Immature natural killer cell (primary cell): ENCODE measurements around the gene SPARC. TPM values are rescaled to one million over a fixed set of nuclear protein-coding genes. Genes with fewer than 3 reads are reported as not detected.
"Not testable (repeated sequence)": the region's sequence is repeated elsewhere in the genome, so short reads cannot be mapped to it uniquely, and the experiment has no call there.

Source experiments
- DNase-seq, 3 donors: peaks; one replicate each; pipeline ENCODE4 v3.0.0; 2022; ENCODE audit warnings: mixed read lengths in 1 of 3
- H3K27ac Mint-ChIP-seq, 6 donors: one replicate each; pipeline ENCODE4 v1.8.0; 2020; ENCODE audit warnings: mixed read lengths in 6 of 6, mild to moderate bottlenecking in 5 of 6, inconsistent platforms in 4 of 6, moderate library complexity in 3 of 6
- H3K27me3 Mint-ChIP-seq, 3 donors: one replicate each; pipeline ENCODE4 v1.8.0; 2020 to 2021; ENCODE audit warnings: low read depth in 3 of 3, mild to moderate bottlenecking in 3 of 3, mixed read lengths in 3 of 3, moderate library complexity in 3 of 3, inconsistent platforms in 1 of 3
- H3K36me3 Mint-ChIP-seq, 3 donors: one replicate each; pipeline ENCODE4 v1.8.0; 2020; ENCODE audit warnings: mixed read lengths in 3 of 3, inconsistent platforms in 2 of 3, mild to moderate bottlenecking in 2 of 3
- H3K4me1 Mint-ChIP-seq, 2 donors: one replicate each; pipeline ENCODE4 v1.8.0; 2020; ENCODE audit warnings: inconsistent platforms in 2 of 2, mild to moderate bottlenecking in 2 of 2, mixed read lengths in 2 of 2, moderate library complexity in 1 of 2
- H3K4me3 Mint-ChIP-seq, 5 donors: one replicate each; pipeline ENCODE4 v1.8.0; 2020; ENCODE audit warnings: mild to moderate bottlenecking in 5 of 5, mixed read lengths in 5 of 5, inconsistent platforms in 3 of 5, moderate library complexity in 3 of 5
- H3K9me3 Mint-ChIP-seq, 6 donors: one replicate each; pipeline ENCODE4 v1.8.0; 2020; ENCODE audit warnings: mild to moderate bottlenecking in 6 of 6, mixed read lengths in 6 of 6, inconsistent platforms in 4 of 6, moderate library complexity in 3 of 6
- polyA plus RNA-seq, 3 donors: library from polyadenylated mRNA; unstranded; fragments of 300-500 nt; fragmentation: Illumina TruSeq; gene quantifications; one replicate each; pipeline ENCODE4 v1.2.3, GENCODE V29; 2021

SPARC gene
- polyA plus RNA-seq, 3 donors from 2014 or later = 5.1 to 34.4 (median 9.8) TPM

- no peak for DNase-seq
- no peak overlapping the region for H3K4me3 Mint-ChIP-seq
- H3K9me3 Mint-ChIP-seq = no peaks in the 10 kb centered on the region
- H3K4me1 Mint-ChIP-seq = peaks cover 2 to 6% of the 10 kb centered on the region in 2 donors
- H3K36me3 Mint-ChIP-seq = peaks cover 5 to 10% (median 9%) of the 10 kb centered on the region in 3 donors
- no peak overlapping the region for H3K27ac Mint-ChIP-seq
- H3K27me3 Mint-ChIP-seq = peaks cover 0 to 6% (median 0%) of the 10 kb centered on the region in 3 donors
These were observed 31.9 kb upstream of the SPARC start for GRCh38 chr5:151718646-151719045.

GRCh38 chr5:151718153-151718552 lies 31.4 kb upstream of the SPARC start:
- no peak for DNase-seq
- peaks cover 0 to 6% (median 0%) of the 10 kb centered on the region in 3 donors for H3K27me3 Mint-ChIP-seq
- H3K4me1 Mint-ChIP-seq = peaks cover under 1 to 6% of the 10 kb centered on the region in 2 donors
- H3K9me3 Mint-ChIP-seq = no peaks in the 10 kb centered on the region
- no peak overlapping the region for H3K27ac Mint-ChIP-seq
- peaks cover 5 to 10% (median 9%) of the 10 kb centered on the region in 3 donors for H3K36me3 Mint-ChIP-seq
- H3K4me3 Mint-ChIP-seq = no peak overlapping the region

- no peak overlapping the region for H3K4me3 Mint-ChIP-seq
- peaks cover 0 to 6% (median 0%) of the 10 kb centered on the region in 3 donors for H3K27me3 Mint-ChIP-seq
- no peaks in the 10 kb centered on the region for H3K4me1 Mint-ChIP-seq
- H3K36me3 Mint-ChIP-seq = peaks cover 9 to 14% (median 10%) of the 10 kb centered on the region in 3 donors
- no peak for DNase-seq
- no peak overlapping the region for H3K27ac Mint-ChIP-seq
- H3K9me3 Mint-ChIP-seq = peaks cover 0 to 1% (median 0%) of the 10 kb centered on the region in 6 donors
These were observed 30.7 kb upstream of the SPARC start for GRCh38 chr5:151717416-151717815.

GRCh38 chr5:151709109-151709735 lies 22.5 kb upstream of the SPARC start:
- Mint-ChIP-seq H3K9me3 (peaks cover 0 to 4% (median 0%) of the 10 kb centered on the region in 6 donors), H3K27me3 (peaks cover 0 to 3% (median 2%) of the 10 kb centered on the region in 3 donors), H3K4me3 (no peak overlapping the region), H3K4me1 (no peaks in the 10 kb centered on the region), H3K27ac (no peak overlapping the region), H3K36me3 (peaks cover 0 to 5% (median 4%) of the 10 kb centered on the region in 3 donors)
- DNase-seq = no peak

GRCh38 chr5:151708126-151708525 lies 21.4 kb upstream of the SPARC start:
- Mint-ChIP-seq H3K9me3 (peaks cover 0 to 4% (median 0%) of the 10 kb centered on the region in 6 donors), H3K27me3 (peaks cover 0 to 3% (median 2%) of the 10 kb centered on the region in 3 donors), H3K4me3 (no peak overlapping the region), H3K27ac (no peak overlapping the region), H3K36me3 (peaks cover 0 to 5% (median 4%) of the 10 kb centered on the region in 3 donors), H3K4me1 (no peaks in the 10 kb centered on the region)
- DNase-seq = no peak

GRCh38 chr5:151707567-151707966 lies 20.9 kb upstream of the SPARC start:
- H3K36me3 Mint-ChIP-seq = no peaks in the 10 kb centered on the region
- H3K4me3 Mint-ChIP-seq = no peak overlapping the region
- H3K27me3 Mint-ChIP-seq = peaks cover 0 to 3% (median 2%) of the 10 kb centered on the region in 3 donors
- peaks cover 0 to 4% (median 0%) of the 10 kb centered on the region in 6 donors for H3K9me3 Mint-ChIP-seq
- H3K27ac Mint-ChIP-seq = no peak overlapping the region
- H3K4me1 Mint-ChIP-seq = no peaks in the 10 kb centered on the region
- no peak for DNase-seq

- Mint-ChIP-seq H3K27ac (no peak overlapping the region), H3K9me3 (peaks cover 0 to 2% (median 0%) of the 10 kb centered on the region in 6 donors), H3K4me1 (no peaks in the 10 kb centered on the region), H3K4me3 (no peak overlapping the region), H3K27me3 (peaks cover 0 to 3% (median 2%) of the 10 kb centered on the region in 3 donors), H3K36me3 (no peaks in the 10 kb centered on the region)
- DNase-seq = no peak
These were observed 20.2 kb upstream of the SPARC start for GRCh38 chr5:151706906-151707305.

- no peaks in the 10 kb centered on the region for H3K9me3 Mint-ChIP-seq
- no peak for DNase-seq
- no peak overlapping the region for H3K27ac Mint-ChIP-seq
- H3K4me1 Mint-ChIP-seq = no peaks in the 10 kb centered on the region
- H3K36me3 Mint-ChIP-seq = no peaks in the 10 kb centered on the region
- no peak overlapping the region for H3K4me3 Mint-ChIP-seq
- H3K27me3 Mint-ChIP-seq = peaks cover 0 to 2% (median 0%) of the 10 kb centered on the region in 3 donors
These were observed 17.1 kb upstream of the SPARC start for GRCh38 chr5:151703780-151704179.

- Mint-ChIP-seq H3K4me1 (no peaks in the 10 kb centered on the region), H3K4me3 (no peak overlapping the region), H3K27me3 (peaks cover 0 to 2% (median 0%) of the 10 kb centered on the region in 3 donors), H3K27ac (no peak overlapping the region), H3K36me3 (no peaks in the 10 kb centered on the region), H3K9me3 (no peaks in the 10 kb centered on the region)
- no peak for DNase-seq
These were observed 16.5 kb upstream of the SPARC start for GRCh38 chr5:151703227-151703626.

GRCh38 chr5:151700820-151701219 lies 14.1 kb upstream of the SPARC start:
- H3K9me3 Mint-ChIP-seq = no peaks in the 10 kb centered on the region
- peaks cover 0 to 7% (median 0%) of the 10 kb centered on the region in 3 donors for H3K27me3 Mint-ChIP-seq
- H3K4me3 Mint-ChIP-seq = no peak overlapping the region
- H3K4me1 Mint-ChIP-seq = no peaks in the 10 kb centered on the region
- no peak for DNase-seq
- H3K36me3 Mint-ChIP-seq = no peaks in the 10 kb centered on the region
- H3K27ac Mint-ChIP-seq = no peak overlapping the region

GRCh38 chr5:151700296-151700695 lies 13.6 kb upstream of the SPARC start:
- Mint-ChIP-seq H3K36me3 (no peaks in the 10 kb centered on the region), H3K27ac (no peak overlapping the region), H3K4me3 (no peak overlapping the region), H3K4me1 (no peaks in the 10 kb centered on the region), H3K27me3 (peaks cover 0 to 7% (median 0%) of the 10 kb centered on the region in 3 donors), H3K9me3 (no peaks in the 10 kb centered on the region)
- no peak for DNase-seq

- H3K36me3 Mint-ChIP-seq = no peaks in the 10 kb centered on the region
- no peak overlapping the region for H3K4me3 Mint-ChIP-seq
- peaks cover 0 to 7% (median 0%) of the 10 kb centered on the region in 3 donors for H3K27me3 Mint-ChIP-seq
- H3K27ac Mint-ChIP-seq = no peak overlapping the region
- H3K4me1 Mint-ChIP-seq = no peaks in the 10 kb centered on the region
- no peaks in the 10 kb centered on the region for H3K9me3 Mint-ChIP-seq
- no peak for DNase-seq
These were observed 12.6 kb upstream of the SPARC start for GRCh38 chr5:151699071-151699901.

GRCh38 chr5:151698081-151698480 lies 11.4 kb upstream of the SPARC start:
- not testable (repeated sequence) for H3K9me3 Mint-ChIP-seq, H3K4me1 Mint-ChIP-seq, H3K36me3 Mint-ChIP-seq, H3K27ac Mint-ChIP-seq, H3K4me3 Mint-ChIP-seq, DNase-seq, H3K27me3 Mint-ChIP-seq

- no peak overlapping the region for H3K4me3 Mint-ChIP-seq
- H3K27ac Mint-ChIP-seq = no peak overlapping the region
- no peaks in the 10 kb centered on the region for H3K9me3 Mint-ChIP-seq
- no peaks in the 10 kb centered on the region for H3K36me3 Mint-ChIP-seq
- peaks cover 0 to 7% (median 3%) of the 10 kb centered on the region in 3 donors for H3K27me3 Mint-ChIP-seq
- no peaks in the 10 kb centered on the region for H3K4me1 Mint-ChIP-seq
- DNase-seq = no peak
These were observed 10.7 kb upstream of the SPARC start for GRCh38 chr5:151697452-151697851.
